GM12801 (cell line): Measurements from ENCODE around the gene EIF5A.

Experiments
- TF ChIP-seq, protein P1 (sequence below): IDR thresholded peaks from one replicate; pipeline ENCODE4 v1.5.1; 2011; ENCODE audit warnings: control low read depth; ENCODE audit not compliant: insufficient read length; ENCODE audit errors: extremely low read depth

The EIF5A gene

DNA sequence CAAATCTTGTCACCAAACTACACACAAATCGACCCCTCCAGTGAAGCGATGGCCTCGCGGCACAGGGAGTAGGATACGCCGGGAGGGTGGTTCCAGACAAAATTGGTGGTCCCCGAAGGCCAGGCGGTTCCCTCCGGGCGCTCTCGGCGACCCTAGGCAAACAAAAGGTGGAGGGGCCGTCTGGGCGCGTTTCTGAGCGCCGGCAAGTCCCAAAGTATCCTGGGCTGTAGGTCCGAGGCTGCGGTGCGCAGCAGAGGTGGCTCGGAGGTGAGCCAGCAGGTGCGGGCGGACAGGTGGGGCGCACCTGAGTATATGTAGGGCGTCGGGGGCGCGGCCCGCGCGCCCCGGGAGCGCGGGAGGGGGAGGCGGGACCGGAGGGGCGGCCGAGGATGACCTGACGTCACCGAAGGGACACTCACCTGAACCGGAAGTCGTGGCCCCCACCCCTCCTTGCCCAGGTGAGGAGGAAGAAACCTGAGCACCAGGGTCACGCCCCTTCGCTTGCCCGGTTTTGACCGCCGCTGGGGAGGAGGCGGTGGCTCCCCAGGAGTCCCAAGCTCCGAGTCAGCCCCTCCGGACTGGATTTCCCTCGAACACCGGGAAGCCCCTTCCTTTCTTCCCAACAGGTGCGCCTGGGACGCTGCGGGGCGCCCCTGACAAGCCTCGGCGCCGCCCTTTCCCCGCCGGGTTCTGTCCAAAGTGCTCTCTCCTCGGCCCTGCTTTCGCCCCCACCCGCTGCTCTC, 45.1 kb upstream of the EIF5A start, which contains the start of gene CLDN7:
Gene CLDN7 (minus strand): TSS at position 287 of the 743 bp plus-strand sequence. CDS start 435 bp downstream, outside the sequence.
- TF ChIP-seq, protein P1, sequence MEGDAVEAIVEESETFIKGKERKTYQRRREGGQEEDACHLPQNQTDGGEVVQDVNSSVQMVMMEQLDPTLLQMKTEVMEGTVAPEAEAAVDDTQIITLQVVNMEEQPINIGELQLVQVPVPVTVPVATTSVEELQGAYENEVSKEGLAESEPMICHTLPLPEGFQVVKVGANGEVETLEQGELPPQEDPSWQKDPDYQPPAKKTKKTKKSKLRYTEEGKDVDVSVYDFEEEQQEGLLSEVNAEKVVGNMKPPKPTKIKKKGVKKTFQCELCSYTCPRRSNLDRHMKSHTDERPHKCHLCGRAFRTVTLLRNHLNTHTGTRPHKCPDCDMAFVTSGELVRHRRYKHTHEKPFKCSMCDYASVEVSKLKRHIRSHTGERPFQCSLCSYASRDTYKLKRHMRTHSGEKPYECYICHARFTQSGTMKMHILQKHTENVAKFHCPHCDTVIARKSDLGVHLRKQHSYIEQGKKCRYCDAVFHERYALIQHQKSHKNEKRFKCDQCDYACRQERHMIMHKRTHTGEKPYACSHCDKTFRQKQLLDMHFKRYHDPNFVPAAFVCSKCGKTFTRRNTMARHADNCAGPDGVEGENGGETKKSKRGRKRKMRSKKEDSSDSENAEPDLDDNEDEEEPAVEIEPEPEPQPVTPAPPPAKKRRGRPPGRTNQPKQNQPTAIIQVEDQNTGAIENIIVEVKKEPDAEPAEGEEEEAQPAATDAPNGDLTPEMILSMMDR = no peak

- TF ChIP-seq, protein P1 = no peak
Measured at GRCh38 chr17:7262935-7263800, 44.3 kb upstream of the EIF5A start.

DNA sequence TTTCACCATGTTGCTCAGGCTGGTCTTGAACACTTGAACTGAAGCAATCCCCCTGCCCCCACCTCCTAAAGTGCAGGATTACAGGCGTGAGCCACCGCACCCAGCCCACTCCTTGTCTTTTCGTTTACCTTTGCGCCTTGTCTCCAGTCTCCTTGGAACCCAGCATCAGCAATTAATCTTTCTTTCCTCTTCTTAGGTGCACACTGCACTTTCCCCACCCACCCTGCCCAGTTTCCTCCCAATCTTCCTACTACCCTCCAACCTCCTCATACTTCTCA, 43.7 kb upstream of the EIF5A start:
- TF ChIP-seq, protein P1 = no peak

DNA sequence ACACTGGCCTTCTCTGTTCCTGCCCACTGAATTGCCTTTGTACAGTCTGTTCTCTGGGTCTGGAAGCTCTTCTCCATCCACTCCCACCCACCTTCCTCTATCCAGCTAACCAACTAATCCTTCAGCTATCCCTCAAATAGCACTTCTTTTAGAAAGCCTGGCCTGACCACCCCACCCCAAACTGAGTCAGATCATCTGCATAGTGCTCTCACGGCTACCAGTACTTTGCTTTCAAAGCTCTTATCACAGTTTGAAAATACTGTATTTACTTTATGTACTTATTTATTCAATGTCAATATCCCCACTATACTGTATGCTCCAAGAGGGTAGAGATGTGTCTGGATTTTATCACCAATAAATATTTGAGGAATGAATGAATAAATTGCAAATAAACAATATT, 40.6 kb upstream of the EIF5A start:
- TF ChIP-seq, protein P1 = no peak

DNA sequence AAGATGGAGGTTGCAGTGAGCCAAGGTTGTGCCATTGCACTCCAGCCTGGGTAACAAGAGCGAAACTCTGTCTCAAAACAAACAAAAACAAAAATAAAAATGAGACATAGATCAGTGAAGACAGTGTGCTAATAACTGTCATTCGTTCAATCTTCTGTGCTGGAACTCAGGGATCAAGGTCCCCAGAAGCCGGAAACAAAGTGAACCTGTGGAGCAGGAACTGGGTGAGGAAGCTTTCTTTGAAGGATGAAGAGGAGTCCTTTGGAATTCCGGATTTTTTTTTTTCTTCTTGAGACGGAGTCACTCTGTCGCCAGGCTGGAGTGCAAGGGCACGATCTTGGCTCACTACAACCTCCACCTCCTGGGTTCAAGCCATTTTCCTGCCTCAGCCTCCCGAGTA, 28.0 kb upstream of the EIF5A start:
- TF ChIP-seq, protein P1 = no peak

- TF ChIP-seq, protein P1 = no peak
Measured at GRCh38 chr17:7280519-7281073, 26.8 kb upstream of the EIF5A start.
